Measurements from ENCODE around the gene FAM240A. TPM values are rescaled to one million over a fixed set of nuclear protein-coding genes. Genes with fewer than 3 reads are reported as not detected.

The FAM240A gene
- total and polyA plus RNA-seq, 9 donors: 0.17 TPM; not detected in 8

GRCh38 chr3:46646700-46647099 lies 34.4 kb downstream of the FAM240A start:
- TF ChIP-seq POLR2A (IDR thresholded peaks at IDR 0.05) (no peak), CTCF (IDR thresholded peaks at IDR 0.05) (no peak), EP300 (IDR thresholded peaks at IDR 0.05) (no peak)
- H3K4me3 ChIP-seq: no peak overlapping the region
- 52 to 55% (median 55%) methylated on average over 6 of the region's 6 CpGs for WGBS, 3 donors
- no peaks in the 10 kb centered on the region for H3K4me1 ChIP-seq (ENCODE audit: insufficient read depth)
- DNase-seq: no peak
- no peaks in the 10 kb centered on the region for H3K9me3 ChIP-seq
- H3K36me3 ChIP-seq: no peaks in the 10 kb centered on the region
- H3K27me3 ChIP-seq: no peaks in the 10 kb centered on the region
- no peak overlapping the region for H3K27ac ChIP-seq
- intact Hi-C loops (cut with DNase I): no loop called here

- intact Hi-C loops (cut with DNase I): no loop called here
- H3K27me3 ChIP-seq: no peaks in the 10 kb centered on the region
- DNase-seq: no peak
- H3K9me3 ChIP-seq: no peaks in the 10 kb centered on the region
- no peaks in the 10 kb centered on the region for H3K4me1 ChIP-seq (ENCODE audit: insufficient read depth)
- H3K36me3 ChIP-seq: no peaks in the 10 kb centered on the region
- TF ChIP-seq EP300 (IDR thresholded peaks at IDR 0.05) (no peak), POLR2A (IDR thresholded peaks at IDR 0.05) (no peak), CTCF (IDR thresholded peaks at IDR 0.05) (no peak)
- 47 to 75% (median 74%) methylated on average over 2 of the region's 2 CpGs for WGBS, 3 donors
- H3K27ac ChIP-seq: no peak overlapping the region
- no peak overlapping the region for H3K4me3 ChIP-seq
These were observed 35.8 kb downstream of the FAM240A start for GRCh38 chr3:46648096-46648495.

- Histone ChIP-seq H3K27ac (no peak overlapping the region), H3K4me3 (no peak overlapping the region), H3K36me3 (no peaks in the 10 kb centered on the region), H3K27me3 (no peaks in the 10 kb centered on the region), H3K4me1 (ENCODE audit: insufficient read depth) (no peaks in the 10 kb centered on the region), H3K9me3 (no peaks in the 10 kb centered on the region)
- intact Hi-C loops (cut with DNase I): no loop called here
- no peak for DNase-seq
- TF ChIP-seq POLR2A (IDR thresholded peaks at IDR 0.05): no peak
- TF ChIP-seq CTCF (IDR thresholded peaks at IDR 0.05): no peak
- TF ChIP-seq EP300 (IDR thresholded peaks at IDR 0.05): no peak
- WGBS, 3 donors: 81 to 92% (median 84%) methylated on average over 3 of the region's 3 CpGs
These were observed 37.1 kb downstream of the FAM240A start for GRCh38 chr3:46649436-46649835.

- TF ChIP-seq POLR2A (IDR thresholded peaks at IDR 0.05) (no peak), EP300 (IDR thresholded peaks at IDR 0.05) (no peak), CTCF (IDR thresholded peaks at IDR 0.05) (no peak)
- no peaks in the 10 kb centered on the region for H3K27me3 ChIP-seq
- no peak overlapping the region for H3K27ac ChIP-seq
- no peaks in the 10 kb centered on the region for H3K36me3 ChIP-seq
- WGBS, 3 donors: 60 to 64% (median 60%) methylated on average over 1 of the region's 1 CpG
- DNase-seq: no peak
- H3K4me3 ChIP-seq: no peak overlapping the region
- intact Hi-C loops (cut with DNase I): no loop called here
- no peaks in the 10 kb centered on the region for H3K9me3 ChIP-seq
- no peaks in the 10 kb centered on the region for H3K4me1 ChIP-seq (ENCODE audit: insufficient read depth)
These were observed 38.8 kb downstream of the FAM240A start for GRCh38 chr3:46651084-46651483.

GRCh38 chr3:46655271-46655670 lies 42.9 kb downstream of the FAM240A start:
- no peak overlapping the region for H3K4me3 ChIP-seq
- H3K9me3 ChIP-seq: no peaks in the 10 kb centered on the region
- no peak for TF ChIP-seq CTCF (IDR thresholded peaks at IDR 0.05)
- H3K27me3 ChIP-seq: no peaks in the 10 kb centered on the region
- no peak for DNase-seq
- WGBS, 3 donors: 69 to 73% (median 70%) methylated on average over 6 of the region's 6 CpGs
- no peak overlapping the region for H3K27ac ChIP-seq
- no peaks in the 10 kb centered on the region for H3K4me1 ChIP-seq (ENCODE audit: insufficient read depth)
- intact Hi-C loops (cut with DNase I): no loop called here
- no peaks in the 10 kb centered on the region for H3K36me3 ChIP-seq

Measured in ovary (tissue), 9 donors.